ENCODE measurements around the gene KAZALD1.

KAZALD1 gene

DNA sequence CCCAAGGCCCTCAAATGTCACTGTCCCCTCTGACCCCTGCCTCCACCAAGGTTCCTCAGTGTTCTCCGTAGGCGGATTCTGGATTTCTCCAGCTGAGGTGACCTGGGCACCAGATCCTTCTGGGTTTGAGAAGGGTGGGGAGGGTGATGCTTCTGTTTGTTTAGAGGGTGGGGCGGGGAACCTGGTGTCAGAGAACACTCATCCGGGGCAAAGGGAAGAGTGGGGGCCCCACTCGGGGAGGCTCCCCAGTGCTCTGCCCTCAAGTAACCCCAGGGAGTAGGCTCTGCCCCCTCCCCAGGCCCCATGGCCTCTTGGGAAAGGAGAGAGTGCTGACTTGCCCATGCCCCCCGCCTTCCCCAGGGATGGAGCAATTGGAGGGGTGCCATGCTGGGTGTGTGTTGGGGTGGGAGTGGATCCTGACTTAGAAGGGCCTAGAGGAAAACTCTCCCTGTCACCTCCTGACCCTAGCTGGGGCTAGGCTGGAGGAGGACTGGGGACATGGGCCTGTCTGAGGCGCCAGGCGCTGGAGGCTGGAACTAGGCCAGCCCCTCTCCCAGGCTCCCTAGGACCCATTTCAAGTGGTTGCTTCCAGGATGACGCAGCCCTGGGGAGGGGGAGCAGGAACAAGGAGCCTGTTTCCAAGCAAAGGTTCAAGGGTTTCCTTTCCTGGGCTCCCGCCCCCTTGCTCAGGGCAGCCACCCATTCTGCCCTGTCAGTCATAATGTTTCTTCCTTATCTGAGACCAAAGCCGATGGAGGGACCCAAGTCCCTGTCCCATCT, 27.9 kb downstream of the KAZALD1 start:
- TF ChIP-seq, protein P1, sequence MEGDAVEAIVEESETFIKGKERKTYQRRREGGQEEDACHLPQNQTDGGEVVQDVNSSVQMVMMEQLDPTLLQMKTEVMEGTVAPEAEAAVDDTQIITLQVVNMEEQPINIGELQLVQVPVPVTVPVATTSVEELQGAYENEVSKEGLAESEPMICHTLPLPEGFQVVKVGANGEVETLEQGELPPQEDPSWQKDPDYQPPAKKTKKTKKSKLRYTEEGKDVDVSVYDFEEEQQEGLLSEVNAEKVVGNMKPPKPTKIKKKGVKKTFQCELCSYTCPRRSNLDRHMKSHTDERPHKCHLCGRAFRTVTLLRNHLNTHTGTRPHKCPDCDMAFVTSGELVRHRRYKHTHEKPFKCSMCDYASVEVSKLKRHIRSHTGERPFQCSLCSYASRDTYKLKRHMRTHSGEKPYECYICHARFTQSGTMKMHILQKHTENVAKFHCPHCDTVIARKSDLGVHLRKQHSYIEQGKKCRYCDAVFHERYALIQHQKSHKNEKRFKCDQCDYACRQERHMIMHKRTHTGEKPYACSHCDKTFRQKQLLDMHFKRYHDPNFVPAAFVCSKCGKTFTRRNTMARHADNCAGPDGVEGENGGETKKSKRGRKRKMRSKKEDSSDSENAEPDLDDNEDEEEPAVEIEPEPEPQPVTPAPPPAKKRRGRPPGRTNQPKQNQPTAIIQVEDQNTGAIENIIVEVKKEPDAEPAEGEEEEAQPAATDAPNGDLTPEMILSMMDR (IDR thresholded peaks at IDR 0.05; ENCODE audit: insufficient read depth, low read depth, low read length, missing control alignments): no peak
- H3K4me3 ChIP-seq (ENCODE audit: low read depth, low read length): no peak overlapping the region
- no peak for DNase-seq (ENCODE audit: low read depth)

DNA sequence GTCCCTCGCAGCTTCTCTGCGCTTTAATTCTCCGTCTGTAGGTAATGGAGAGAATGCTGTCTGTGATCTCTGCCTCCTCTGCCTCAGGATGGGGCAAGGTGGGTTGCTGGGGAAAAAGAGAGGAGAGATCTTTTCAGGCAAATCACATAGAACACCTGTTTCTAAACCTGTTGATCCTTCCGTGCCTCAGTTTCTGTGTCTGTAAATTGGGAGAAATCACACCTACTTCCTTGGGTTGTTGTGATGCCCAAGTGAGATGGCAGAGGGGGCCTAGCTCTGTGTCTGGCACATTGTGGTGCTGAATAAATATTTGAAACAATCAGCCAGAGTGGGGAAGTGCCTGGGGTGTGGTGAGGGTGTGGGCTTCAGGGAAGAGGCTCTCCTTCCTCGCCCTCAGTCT, 28.8 kb downstream of the KAZALD1 start:
- no peak for DNase-seq (ENCODE audit: low read depth)
- TF ChIP-seq, protein P1 (IDR thresholded peaks at IDR 0.05; ENCODE audit: insufficient read depth, low read depth, low read length, missing control alignments): no peak
- no peak overlapping the region for H3K4me3 ChIP-seq (ENCODE audit: low read depth, low read length)

DNA sequence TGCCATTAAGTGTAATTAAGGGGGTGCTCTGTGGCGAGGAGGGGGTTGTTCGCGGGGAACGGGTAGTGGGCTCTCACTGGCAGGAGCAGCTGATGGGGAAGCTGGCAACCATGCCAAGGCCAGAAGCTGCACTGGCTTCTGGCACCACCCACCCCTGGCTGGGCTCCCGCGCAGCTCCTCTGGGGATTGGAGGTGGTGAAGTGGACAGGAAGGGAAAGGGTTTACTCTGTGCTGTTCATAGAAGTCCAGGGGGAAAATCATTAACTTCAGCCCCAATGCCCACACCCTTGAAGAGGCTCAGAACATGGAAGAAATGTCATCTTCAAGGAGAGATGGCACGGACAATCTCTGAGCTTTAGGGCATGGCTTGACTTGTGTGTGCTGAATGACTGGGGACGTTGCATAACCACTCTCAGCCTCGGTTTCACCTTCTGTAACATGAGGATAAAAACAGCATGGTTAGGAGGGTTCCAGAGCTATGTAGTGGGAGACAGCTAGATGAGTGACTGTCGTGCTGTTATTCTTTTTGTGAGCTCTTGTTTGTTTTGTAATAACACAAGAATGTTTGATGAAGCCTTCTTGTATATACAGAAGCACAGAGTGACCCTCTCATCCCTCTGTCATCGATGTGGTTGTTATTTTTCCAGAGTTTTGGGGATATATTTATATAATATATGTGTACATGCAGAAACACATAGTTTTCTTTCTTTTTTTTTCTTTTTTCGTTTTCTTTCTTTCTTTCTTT, 29.9 kb downstream of the KAZALD1 start:
- no peak for DNase-seq (ENCODE audit: low read depth)
- H3K4me3 ChIP-seq (ENCODE audit: low read depth, low read length): no peak overlapping the region
- TF ChIP-seq, protein P1 (IDR thresholded peaks at IDR 0.05; ENCODE audit: insufficient read depth, low read depth, low read length, missing control alignments): no peak

DNA sequence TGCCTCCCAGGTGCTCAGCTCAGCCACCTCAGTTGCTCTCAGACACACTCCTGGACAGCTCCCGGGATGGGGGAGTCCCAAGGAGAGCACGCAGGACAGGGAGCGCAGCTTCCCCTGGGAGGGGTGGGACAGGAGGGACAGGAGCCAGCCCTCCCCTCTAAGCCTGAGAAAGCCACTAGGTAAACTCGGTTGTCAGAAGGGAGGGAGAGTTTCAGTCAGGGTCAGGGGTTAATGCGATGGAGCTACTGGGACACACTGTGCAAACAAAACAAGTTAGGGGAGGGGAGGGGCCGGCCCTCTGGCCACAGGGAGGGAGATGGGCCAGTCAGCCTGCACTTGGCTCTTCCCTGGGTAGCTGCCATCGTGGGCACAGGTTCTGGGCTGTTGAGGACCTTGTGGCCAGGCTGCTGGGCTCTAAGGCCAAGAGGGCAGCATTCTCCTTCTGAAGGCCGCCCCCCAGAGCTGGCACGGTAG, 31.1 kb downstream of the KAZALD1 start:
- no peak overlapping the region for H3K4me3 ChIP-seq (ENCODE audit: low read depth, low read length)
- TF ChIP-seq, protein P1 (IDR thresholded peaks at IDR 0.05; ENCODE audit: insufficient read depth, low read depth, low read length, missing control alignments): no peak
- DNase-seq (ENCODE audit: low read depth): no peak

DNA sequence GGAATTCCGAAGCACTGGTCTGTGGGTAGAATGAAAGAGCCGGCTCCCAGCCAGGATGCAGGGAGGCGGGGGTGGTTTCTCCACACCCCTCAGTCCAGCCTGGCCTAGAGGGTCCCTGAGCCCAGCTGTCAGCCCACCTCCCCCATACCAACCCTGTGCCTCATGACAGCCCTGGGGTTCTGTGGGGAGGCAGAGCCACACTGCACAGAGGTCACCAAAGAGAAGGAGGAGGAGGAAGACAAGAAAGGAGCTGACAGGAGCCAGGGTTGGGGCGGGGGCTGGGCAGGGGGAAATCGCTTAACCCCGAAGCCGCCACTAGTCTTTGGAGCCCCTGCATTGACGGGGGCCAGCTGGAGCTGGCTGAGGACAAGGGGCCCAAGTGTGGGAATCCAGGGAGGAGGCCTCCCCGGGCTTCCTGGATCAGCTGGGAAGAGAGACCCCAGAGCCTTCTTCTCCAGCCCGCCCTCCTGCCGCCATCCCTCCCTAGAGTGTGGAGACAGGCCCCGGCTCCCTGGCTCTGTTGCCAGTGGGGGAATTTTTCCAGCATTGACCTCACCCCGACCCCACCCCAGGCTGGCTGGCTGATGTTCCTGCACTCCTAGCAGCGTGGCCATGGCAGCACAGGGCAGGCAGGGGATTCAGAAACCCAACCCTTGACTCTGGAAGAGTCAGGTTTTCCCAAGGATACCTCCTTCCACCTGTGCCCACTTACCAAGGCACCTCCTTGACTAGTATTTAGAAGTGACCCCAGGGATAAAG, 32.5 kb downstream of the KAZALD1 start:
- DNase-seq (ENCODE audit: low read depth): no peak
- H3K4me3 ChIP-seq (ENCODE audit: low read depth, low read length): no peak overlapping the region
- TF ChIP-seq, protein P1 (IDR thresholded peaks at IDR 0.05; ENCODE audit: insufficient read depth, low read depth, low read length, missing control alignments): no peak

DNA sequence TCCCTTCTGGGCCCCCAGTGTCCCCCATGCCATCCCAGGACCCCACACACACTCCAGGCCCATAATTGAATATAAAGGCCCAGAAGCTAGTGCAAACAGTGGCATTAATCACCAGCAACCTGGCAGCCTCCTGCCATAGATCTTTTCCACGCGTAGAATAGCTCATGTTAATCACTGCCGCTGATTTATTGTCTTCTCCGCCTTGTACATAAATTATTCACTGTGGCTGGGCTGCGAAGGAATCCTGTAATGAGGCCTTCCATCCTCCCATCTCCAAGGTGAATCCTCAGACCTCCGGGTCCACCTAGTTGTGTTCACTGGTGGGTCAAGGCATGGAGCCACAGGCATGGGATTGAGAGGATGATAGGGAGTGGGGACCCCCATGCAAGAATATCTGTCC, 33.2 kb downstream of the KAZALD1 start:
- no peak overlapping the region for H3K4me3 ChIP-seq (ENCODE audit: low read depth, low read length)
- no peak for DNase-seq (ENCODE audit: low read depth)
- TF ChIP-seq, protein P1 (IDR thresholded peaks at IDR 0.05; ENCODE audit: insufficient read depth, low read depth, low read length, missing control alignments): no peak

Measured in GM12865 (cell line).